Smooth muscle cell (in vitro differentiated cells): ENCODE measurements around the gene RBKS. TPM values are rescaled to one million over a fixed set of nuclear protein-coding genes. Genes with fewer than 3 reads are reported as not detected.

Experiments used
- DNase-seq: peaks from one replicate; lab custom pipeline; 2025; ENCODE audit not compliant: unreplicated experiment; lab: John Stamatoyannopoulos, UW
- H2AFZ ChIP-seq: fragments of 200-600 bp; sonication (generic); 2 replicates; pipeline ENCODE4 v1.6.0; 2016; ENCODE audit warnings: antibody characterized with exemption, low read depth, mild to moderate bottlenecking
- H3F3A ChIP-seq: fragments of 200-600 bp; sonication (generic); 2 replicates; pipeline ENCODE4 v1.6.0; 2017; ENCODE audit warnings: antibody characterized with exemption, low read depth
- H3K27ac ChIP-seq: fragments of 200-600 bp; sonication (generic); 2 replicates; pipeline ENCODE4 v1.5.1; 2016; ENCODE audit warnings: low read depth, mild to moderate bottlenecking
- H3K27me3 ChIP-seq: fragments of 200-600 bp; sonication (generic); 2 replicates; pipeline ENCODE4 v1.6.1; 2016; ENCODE audit warnings: low read depth, mild to moderate bottlenecking
- H3K36me3 ChIP-seq: fragments of 200-600 bp; sonication (generic); 2 replicates; pipeline ENCODE4 v1.5.1; 2016; ENCODE audit warnings: low read depth
- H3K4me1 ChIP-seq: fragments of 200-600 bp; sonication (generic); 2 replicates; pipeline ENCODE4 v1.5.1; 2016; ENCODE audit warnings: low read depth
- H3K4me2 ChIP-seq: fragments of 200-600 bp; sonication (generic); 2 replicates; pipeline ENCODE4 v1.6.0; 2016; ENCODE audit warnings: mild to moderate bottlenecking
- H3K4me3 ChIP-seq: fragments of 200-600 bp; sonication (generic); 2 replicates; pipeline ENCODE4 v1.5.1; 2016; ENCODE audit warnings: mild to moderate bottlenecking
- H3K79me2 ChIP-seq: fragments of 200-600 bp; sonication (generic); 2 replicates; pipeline ENCODE4 v1.6.0; 2016; ENCODE audit warnings: low read depth, mild to moderate bottlenecking
- H3K9ac ChIP-seq: fragments of 200-600 bp; sonication (generic); 2 replicates; pipeline ENCODE4 v1.6.0; 2016; ENCODE audit warnings: low read depth
- H3K9me3 ChIP-seq: fragments of 200-600 bp; sonication (generic); replicated peaks from 2 replicates; pipeline ENCODE4 v1.5.1; 2016; ENCODE audit warnings: low read depth
- H4K20me1 ChIP-seq: fragments of 200-600 bp; sonication (generic); 2 replicates; pipeline ENCODE4 v1.6.0; 2016; ENCODE audit warnings: low read depth
- CTCF ChIP-seq: fragments of 200-600 bp; sonication (generic); IDR thresholded peaks from 2 replicates; pipeline ENCODE4 v1.5.1; 2017; ENCODE audit warnings: borderline replicate concordance, mild to moderate bottlenecking, antibody characterized with exemption; ENCODE audit not compliant: insufficient read depth, poor library complexity, severe bottlenecking
- WGBS: methylation state at CpG from one replicate; pipeline ENCODE4 v1.1.7; 2016; ENCODE audit warnings: low lambda C conversion rate; 5-methylcytosine and 5-hydroxymethylcytosine counted together
- polyA plus RNA-seq: library from polyadenylated mRNA; unstranded; fragments of >200 nt; fragmentation: Nextera tagmentation; extraction: Ambion mirVana; gene quantifications from 2 replicates; pipeline ENCODE4 v1.2.1, GENCODE V29; 2016
- total RNA-seq: library from RNA; depleted of rRNA; stranded (reverse); fragments of >200 nt; gene quantifications from 2 replicates; pipeline ENCODE4 v1.2.3, GENCODE V29; 2014

RBKS gene
- total and polyA plus RNA-seq, 2 experiments from 2014 or later: 1.0 to 3.3 TPM

GRCh38 chr2:27914041-27914804 is 24.0 kb upstream of the RBKS start:
- H4K20me1 ChIP-seq: no peaks in the 10 kb centered on the region
- no peak overlapping the region for H3K4me3 ChIP-seq
- no peak overlapping the region for H3K9ac ChIP-seq
- no peak overlapping the region for H2AFZ ChIP-seq
- no peaks in the 10 kb centered on the region for H3K36me3 ChIP-seq
- H3K9me3 ChIP-seq: no peaks in the 10 kb centered on the region
- no peak for TF ChIP-seq CTCF
- no peak overlapping the region for H3K27ac ChIP-seq
- no peaks in the 10 kb centered on the region for H3K27me3 ChIP-seq
- DNase-seq: no peak
- no peaks in the 10 kb centered on the region for H3K4me1 ChIP-seq
- whole genome bisulfite sequencing: 90% methylated on average over 2 of the region's 2 CpGs
- no peaks in the 10 kb centered on the region for H3F3A ChIP-seq
- H3K79me2 ChIP-seq: no peaks in the 10 kb centered on the region
- H3K4me2 ChIP-seq: no peak overlapping the region

- H3K4me1 ChIP-seq: no peaks in the 10 kb centered on the region
- H3K27ac ChIP-seq: no peak overlapping the region
- no peak overlapping the region for H3K4me2 ChIP-seq
- no peak overlapping the region for H3K4me3 ChIP-seq
- no peak overlapping the region for H3K9ac ChIP-seq
- H3K9me3 ChIP-seq: no peaks in the 10 kb centered on the region
- no peak for TF ChIP-seq CTCF
- H3K79me2 ChIP-seq: no peaks in the 10 kb centered on the region
- no peaks in the 10 kb centered on the region for H3F3A ChIP-seq
- DNase-seq: no peak
- WGBS: 100% methylated on average over 2 of the region's 2 CpGs
- H2AFZ ChIP-seq: no peak overlapping the region
- H3K36me3 ChIP-seq: no peaks in the 10 kb centered on the region
- no peaks in the 10 kb centered on the region for H4K20me1 ChIP-seq
- H3K27me3 ChIP-seq: no peaks in the 10 kb centered on the region
These were observed 22.3 kb upstream of the RBKS start for GRCh38 chr2:27912512-27912911.

- Histone ChIP-seq H3K27ac (no peak overlapping the region), H4K20me1 (no peaks in the 10 kb centered on the region), H2AFZ (no peak overlapping the region), H3K79me2 (no peaks in the 10 kb centered on the region), H3K27me3 (no peaks in the 10 kb centered on the region), H3F3A (no peaks in the 10 kb centered on the region), H3K36me3 (no peaks in the 10 kb centered on the region), H3K4me1 (no peaks in the 10 kb centered on the region), H3K9me3 (no peaks in the 10 kb centered on the region), H3K4me3 (no peak overlapping the region), H3K9ac (no peak overlapping the region), H3K4me2 (no peak overlapping the region)
- no peak for TF ChIP-seq CTCF
- DNase-seq: no peak
- WGBS: 100% methylated on average over 2 of the region's 2 CpGs
These were observed 21.4 kb upstream of the RBKS start for GRCh38 chr2:27911458-27912210.
